GM12878 (cell line): Measurements from ENCODE around the gene PTPRN2. TPM values are rescaled to one million over a fixed set of nuclear protein-coding genes. Genes with fewer than 3 reads are reported as not detected.

ENCODE experiments used
- ATAC-seq: fragments of 200-7000 bp; cut with Tn5 transposase; 3 replicates; pipeline ENCODE4 v1.9.1; 2020; ENCODE audit warnings: mild to moderate bottlenecking, moderate library complexity
- BruUV-seq: library from RNA; stranded (reverse); fragments of 400-500 nt; replicated peaks from 2 replicates; lab custom pipeline; 2021; lab: Mats Ljungman, UMichigan
- CTCF ChIA-PET: fragments of 300-600 bp; sonication (Branson Sonifier 250); formaldehyde crosslinking; extraction: SDS; loops from one replicate; lab custom pipeline; 2021; ENCODE audit warnings: inconsistent platforms; lab: Yijun Ruan, JAX
- POLR2A ChIA-PET: fragments of 350-600 bp; formaldehyde crosslinking; extraction: SDS; loops from one replicate; lab custom pipeline; 2021; ENCODE audit warnings: inconsistent platforms; lab: Charles Lee
- RAD21 ChIA-PET: fragments of 300-600 bp; sonication (Branson Sonifier 250); formaldehyde crosslinking; loops from one replicate; lab custom pipeline; 2023; ENCODE audit warnings: antibody characterized with exemption; ENCODE audit not compliant: unreplicated experiment; lab: Charles Lee
- SMC1A ChIA-PET: fragments of 300-600 bp; sonication (Branson Sonifier 250); formaldehyde crosslinking; loops from one replicate; lab custom pipeline; 2023; ENCODE audit not compliant: unreplicated experiment, uncharacterized antibody; lab: Charles Lee
- DNase-seq: peaks from one replicate; pipeline ENCODE4 v3.0.0-alpha.2; 2011; ENCODE audit warnings: low read depth, low spot score
- FAIRE-seq: peaks from 3 replicates; lab custom pipeline; 2011; peaks lifted over from hg19 to GRCh38; lab: Jason Lieb, UNC
- H2AFZ ChIP-seq: 2 replicates; pipeline ENCODE4 v1.6.0; 2011; ENCODE audit warnings: low read depth, low read length, control low read depth; ENCODE audit not compliant: control insufficient read depth
- H3K27ac ChIP-seq: 2 replicates; pipeline ENCODE4 v1.5.1; 2011; ENCODE audit warnings: control low read depth; ENCODE audit not compliant: control insufficient read depth, insufficient read depth
- H3K27me3 ChIP-seq, 2 experiments: replicated peaks in 1 of 2; 2 replicates each; pipeline versions ENCODE4 v1.6.0 to v1.6.1; 2011; ENCODE audit warnings: low read length in 1 of 2; ENCODE audit not compliant: control insufficient read depth in 2 of 2, insufficient read depth in 2 of 2
- H3K36me3 ChIP-seq, 2 experiments: 2 replicates each; pipeline ENCODE4 v1.5.1; 2011; ENCODE audit warnings: low read length in 1 of 2; ENCODE audit not compliant: control insufficient read depth in 2 of 2, insufficient read depth in 2 of 2
- H3K4me1 ChIP-seq: 2 replicates; pipeline ENCODE4 v1.6.1; 2011; ENCODE audit warnings: mild to moderate bottlenecking, low read length, moderate library complexity, mixed read lengths; ENCODE audit not compliant: control insufficient read depth, insufficient read depth
- H3K4me2 ChIP-seq: 2 replicates; pipeline ENCODE4 v1.6.0; 2011; ENCODE audit warnings: control low read depth; ENCODE audit not compliant: control insufficient read depth, insufficient read depth
- H3K4me3 ChIP-seq: fragments of 200-600 bp; sonication (generic); 2 replicates; pipeline ENCODE4 v1.5.1; 2016
- H3K79me2 ChIP-seq: 2 replicates; pipeline ENCODE4 v1.6.0; 2011; ENCODE audit warnings: low read length; ENCODE audit not compliant: control insufficient read depth, insufficient read depth
- H3K9ac ChIP-seq: 2 replicates; pipeline ENCODE4 v1.8.0; 2011; ENCODE audit warnings: low read length, control low read depth, mixed read lengths; ENCODE audit not compliant: control insufficient read depth, insufficient read depth
- H3K9me3 ChIP-seq: replicated peaks from 3 replicates; pipeline ENCODE4 v1.5.1; 2011; ENCODE audit warnings: mild to moderate bottlenecking, low read length; ENCODE audit not compliant: control insufficient read depth, insufficient read depth
- H4K20me1 ChIP-seq: 2 replicates; pipeline ENCODE4 v1.6.0; 2011; ENCODE audit not compliant: control insufficient read depth, insufficient read depth
- CHD1 ChIP-seq: IDR thresholded peaks from 2 replicates; pipeline ENCODE4 v1.6.1; 2012; ENCODE audit warnings: low read depth, low read length, improper control_type of control experiment
- CHD4 ChIP-seq: fragments of 200-600 bp; sonication (generic); IDR thresholded peaks from 2 replicates; pipeline ENCODE4 v1.6.1; 2016; ENCODE audit warnings: mild to moderate bottlenecking
- HDGF ChIP-seq: fragments of 450-650 bp; IDR thresholded peaks from 2 replicates; pipeline ENCODE4 v1.6.1; 2016; ENCODE audit warnings: antibody characterized with exemption
- LARP7 ChIP-seq: fragments of 450-650 bp; IDR thresholded peaks from 2 replicates; pipeline ENCODE4 v1.6.1; 2017; ENCODE audit warnings: mild to moderate bottlenecking
- MEF2B ChIP-seq: fragments of 450-650 bp; IDR thresholded peaks from 2 replicates; pipeline ENCODE4 v1.6.1; 2018; ENCODE audit warnings: mild to moderate bottlenecking, moderate library complexity; ENCODE audit not compliant: partially characterized antibody, poor library complexity, severe bottlenecking
- MTA2 ChIP-seq: fragments of 450-650 bp; IDR thresholded peaks from 2 replicates; pipeline ENCODE4 v1.6.1; 2016; ENCODE audit warnings: low read depth, mild to moderate bottlenecking, moderate library complexity
- MTA3 ChIP-seq: IDR thresholded peaks from 2 replicates; pipeline ENCODE4 v1.6.1; 2012; ENCODE audit warnings: low read length, inconsistent platforms, borderline replicate concordance
- MXI1 ChIP-seq: fragments of 150-350 bp; IDR thresholded peaks from 2 replicates; pipeline ENCODE4 v1.6.1; 2011; ENCODE audit warnings: low read depth, mild to moderate bottlenecking, inconsistent platforms, low read length, improper control_type of control experiment
- NFYA ChIP-seq: IDR thresholded peaks from 2 replicates; pipeline ENCODE4 v1.6.1; 2011; ENCODE audit warnings: low read depth, mild to moderate bottlenecking, low read length, improper control_type of control experiment, borderline replicate concordance
- SIX5 ChIP-seq: IDR thresholded peaks from 2 replicates; pipeline ENCODE4 v1.6.1; 2011; ENCODE audit warnings: mild to moderate bottlenecking, low read depth, low read length, moderate library complexity; ENCODE audit not compliant: severe bottlenecking
- SMARCA5 ChIP-seq: fragments of 450-650 bp; IDR thresholded peaks from 2 replicates; pipeline ENCODE4 v1.6.1; 2017; ENCODE audit warnings: mild to moderate bottlenecking
- STAT3 ChIP-seq: IDR thresholded peaks from 2 replicates; pipeline ENCODE4 v1.6.1; 2011; ENCODE audit warnings: low read depth, low read length, improper control_type of control experiment
- USF1 ChIP-seq: IDR thresholded peaks from 2 replicates; pipeline ENCODE4 v1.6.1; 2011; ENCODE audit warnings: borderline replicate concordance, low read depth, mild to moderate bottlenecking, moderate library complexity, mixed read lengths, low read length; ENCODE audit not compliant: insufficient read depth; ENCODE audit errors: extremely low read length
- YY1 ChIP-seq: IDR thresholded peaks from 2 replicates; pipeline ENCODE4 v1.6.1; 2011; ENCODE audit warnings: low read depth, mild to moderate bottlenecking, low read length
- ZNF24 ChIP-seq: fragments of 450-650 bp; IDR thresholded peaks from 2 replicates; pipeline ENCODE4 v1.6.1; 2017; ENCODE audit warnings: antibody characterized with exemption, mild to moderate bottlenecking
- WGBS: methylation state at CpG from one replicate; pipeline ENCODE4 v1.1.6; 2016; ENCODE audit warnings: low lambda C conversion rate; ENCODE audit not compliant: insufficient replicate concordance, insufficient coverage; ENCODE audit errors: missing lambda C conversion rate; 5-methylcytosine and 5-hydroxymethylcytosine counted together
- in situ Hi-C: fragments of 300-500 bp; cut with MboI; formaldehyde crosslinking; loops from 9 replicates; pipeline ENCODE4 v1.14.3; 2018; ENCODE audit warnings: mixed read lengths
- intact Hi-C: fragments of 100-400 bp; cut with micrococcal nuclease; formaldehyde crosslinking; loops from one replicate; pipeline ENCODE4 v1.14.2; 2022; ENCODE audit not compliant: unreplicated experiment
- polyA plus RNA-seq, 11 experiments: library from polyadenylated mRNA; depleted of rRNA in 4 of 11; unstranded in 6 of 11; stranded (reverse) in 5 of 11; fragments of >200 nt; fragmentation: Nextera tagmentation in 4 of 11; fragmentation: Illumina TruSeq in 1 of 11; extraction: Ambion mirVana in 4 of 11; extraction: Trizol in 1 of 11; gene quantifications; 1 replicate in 1 of 11; 2 replicates in 10 of 11; pipeline versions ENCODE4 v1.2.1 to v1.2.3, GENCODE V29; 2011 to 2016; ENCODE audit warnings: inconsistent platforms in 2 of 11, missing spikeins in 2 of 11, low read depth in 1 of 11
- total RNA-seq, 4 experiments: library from RNA; depleted of rRNA in 3 of 4; stranded (reverse); fragments of >200 nt in 3 of 4; fragmentation: Illumina TruSeq in 1 of 4; extraction: Trizol in 1 of 4; gene quantifications; 2 replicates each; pipeline versions ENCODE4 v1.2.1 to v1.2.3, GENCODE V29; 2013 to 2021

PTPRN2 gene
- total and polyA plus RNA-seq, 10 of the 15 experiments (the other 5 are each of a cell fraction or from before 2014, with no cell fraction given), result 5.4 TPM; not detected in 9

- FAIRE-seq (no peak), ATAC-seq (no peak), DNase-seq (no peak)
- Histone ChIP-seq H3K79me2 (no peaks in the 10 kb centered on the region), H3K9ac (no peak overlapping the region), H3K4me1 (no peaks in the 10 kb centered on the region), H3K27me3 (no peaks in the 10 kb centered on the region), H3K27ac (no peak overlapping the region), H2AFZ (no peak overlapping the region), H3K36me3 (no peaks in the 10 kb centered on the region), H4K20me1 (no peaks in the 10 kb centered on the region), H3K9me3 (no peaks in the 10 kb centered on the region; the same call in 2 of the 3 replicates), H3K4me3 (no peak overlapping the region), H3K4me2 (no peak overlapping the region)
- CTCF ChIA-PET, result no interaction called here
- BruUV-seq, result no TSS peak
- 40% methylated on average over 27 of the region's 27 CpGs for WGBS
- SMC1A ChIA-PET, result no interaction called here
- POLR2A ChIA-PET, result no interaction called here
- in situ Hi-C loops (no loop called here), intact Hi-C loops (no loop called here)
- no peak for TF ChIP-seq STAT3
- no peak for TF ChIP-seq HDGF
- TF ChIP-seq MEF2B, result no peak
- TF ChIP-seq MTA3, result no peak
- no peak for TF ChIP-seq USF1
- TF ChIP-seq YY1, result no peak
- no peak for TF ChIP-seq LARP7
- TF ChIP-seq MTA2, result no peak
- no peak for TF ChIP-seq SIX5
- no peak for TF ChIP-seq NFYA
- TF ChIP-seq MXI1, result no peak
- TF ChIP-seq ZNF24, result no peak
- TF ChIP-seq CHD4, result no peak
- no peak for TF ChIP-seq SMARCA5
- no peak for TF ChIP-seq CHD1
- RAD21 ChIA-PET, result no interaction called here
Measured at GRCh38 chr7:157718303-157719007, 869.2 kb downstream of the PTPRN2 start.
